EH (cell line): ENCODE measurements around the gene UCK2.

Source experiments
- DNase-seq: peaks from one replicate; pipeline ENCODE4 v3.0.0-alpha.2; 2015; ENCODE audit warnings: low read depth

The UCK2 gene

GRCh38 chr1:165880993-165881392 is 53.6 kb downstream of the UCK2 start:
- no peak for DNase-seq

GRCh38 chr1:165882168-165882837 is 54.9 kb downstream of the UCK2 start:
- DNase-seq = no peak

- DNase-seq = peak; percentile 44
Observed at GRCh38 chr1:165883056-165883455, 55.6 kb downstream of the UCK2 start.

- no peak for DNase-seq
Observed at GRCh38 chr1:165884009-165884689, 56.7 kb downstream of the UCK2 start.

- DNase-seq = no peak
Observed at GRCh38 chr1:165884690-165885304, 57.4 kb downstream of the UCK2 start.

GRCh38 chr1:165885305-165885694 is 57.9 kb downstream of the UCK2 start:
- no peak for DNase-seq

GRCh38 chr1:165886193-165886592 is 58.8 kb downstream of the UCK2 start:
- DNase-seq = no peak

GRCh38 chr1:165886983-165887382 is 59.6 kb downstream of the UCK2 start:
- no peak for DNase-seq

GRCh38 chr1:165887877-165888551 is 60.6 kb downstream of the UCK2 start:
- DNase-seq = no peak

- no peak for DNase-seq
Observed at GRCh38 chr1:165888552-165888920, 61.1 kb downstream of the UCK2 start.

GRCh38 chr1:165890684-165891083 is 63.3 kb downstream of the UCK2 start:
- DNase-seq = peak; percentile 35

- DNase-seq = peak; percentile 85
Observed at GRCh38 chr1:165891111-165891860, 63.9 kb downstream of the UCK2 start.

GRCh38 chr1:165892935-165893334 is 65.5 kb downstream of the UCK2 start:
- no peak for DNase-seq

- DNase-seq = no peak
Observed at GRCh38 chr1:165893507-165893906, 66.1 kb downstream of the UCK2 start.

GRCh38 chr1:165894591-165894990 is 67.2 kb downstream of the UCK2 start:
- peak; percentile 71 for DNase-seq

- DNase-seq = peak; percentile 79
Observed at GRCh38 chr1:165895451-165895871, 68.0 kb downstream of the UCK2 start.

GRCh38 chr1:165896277-165896676 is 68.9 kb downstream of the UCK2 start:
- peak; percentile 96 for DNase-seq

GRCh38 chr1:165897326-165898303 is 70.2 kb downstream of the UCK2 start:
- peak; percentile 68 for DNase-seq

GRCh38 chr1:165898837-165899236 is 71.4 kb downstream of the UCK2 start:
- peak; percentile 100 for DNase-seq

- peak; percentile 61 for DNase-seq
Observed at GRCh38 chr1:165899461-165899941, 72.1 kb downstream of the UCK2 start.
